COR-L47 (cell line): Measurements from ENCODE around the gene COQ8B.
A peak's percentile ranks its signal among the peaks of the same experiment; 100 is the strongest.

ENCODE experiments used
- DNase-seq: peaks from one replicate; lab custom pipeline; 2025; lab: John Stamatoyannopoulos, UW

Gene COQ8B

GRCh38 chr19:40717880-40718773, 1.4 kb upstream of the COQ8B start:
- no peak for DNase-seq

GRCh38 chr19:40717325-40717879, 716 bp upstream of the COQ8B start:
- DNase-seq: no peak

DNA sequence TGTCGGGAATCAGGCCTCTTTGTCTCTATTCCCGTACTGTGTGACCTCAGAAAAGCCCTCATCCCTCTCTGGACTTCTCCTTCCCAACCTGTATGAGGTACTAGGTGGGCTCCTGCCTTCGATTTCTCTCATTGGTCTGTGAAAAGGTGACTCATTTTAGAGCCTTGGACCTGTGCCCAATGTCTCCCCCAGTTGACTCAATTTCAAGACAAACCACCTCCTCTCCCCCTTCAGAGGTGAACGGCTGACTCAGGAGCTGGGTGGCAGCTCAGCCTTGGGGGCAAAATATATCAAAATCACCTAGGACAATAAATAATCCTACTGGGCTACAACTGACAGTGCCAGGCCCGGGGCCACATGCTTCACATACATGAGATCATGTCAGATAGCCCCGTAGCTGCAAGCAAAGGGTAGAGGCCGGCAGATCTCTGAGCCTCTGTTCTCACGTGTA, 630 bp downstream of the COQ8B start:
- DNase-seq: no peak

- peak; percentile 91 for DNase-seq
These were observed 2.0 kb downstream of the COQ8B start for GRCh38 chr19:40714441-40715299.

DNA sequence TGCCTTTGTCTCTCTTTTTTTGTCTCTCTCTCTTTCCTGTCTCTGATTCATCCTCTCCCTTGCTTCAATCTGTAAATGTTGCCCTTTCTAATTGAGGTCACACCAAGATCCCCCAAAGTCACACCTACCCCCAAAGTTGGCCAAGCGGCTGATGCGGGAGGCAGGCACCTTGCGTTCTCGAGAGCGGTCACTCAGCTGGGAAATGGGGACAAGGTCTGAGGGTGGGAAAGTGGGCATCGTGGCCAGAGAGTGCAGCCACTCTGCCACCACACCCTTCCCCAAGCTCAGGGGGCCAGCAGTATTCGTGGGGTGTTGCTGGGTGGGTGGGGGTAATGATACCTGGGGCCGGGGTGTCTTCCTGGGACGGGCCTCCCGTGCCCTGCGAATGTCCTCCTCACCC, 2.7 kb downstream of the COQ8B start:
- no peak for DNase-seq

- DNase-seq: no peak
These were observed 6.9 kb downstream of the COQ8B start for GRCh38 chr19:40709817-40710216.

DNA sequence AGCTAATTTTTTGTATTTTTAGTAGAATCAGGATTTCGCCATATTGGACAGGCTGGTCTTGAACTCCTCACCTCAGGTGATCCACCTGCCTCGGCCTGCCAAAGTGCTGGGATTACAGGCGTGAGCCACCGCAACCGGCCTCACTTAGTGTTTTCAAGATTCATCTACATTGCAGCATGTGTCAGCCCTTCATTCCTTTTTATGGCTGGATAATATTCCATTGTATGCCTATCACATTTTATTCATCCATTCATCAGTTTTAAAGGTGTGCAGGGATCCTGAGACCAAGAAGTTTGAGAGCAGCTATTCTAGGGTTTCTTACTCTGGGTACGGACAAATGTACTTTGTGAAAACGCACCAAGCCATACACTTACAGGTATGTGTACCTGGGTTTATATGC, 9.1 kb downstream of the COQ8B start:
- no peak for DNase-seq

- DNase-seq: no peak
These were observed 10.6 kb downstream of the COQ8B start for GRCh38 chr19:40705950-40706619.

DNA sequence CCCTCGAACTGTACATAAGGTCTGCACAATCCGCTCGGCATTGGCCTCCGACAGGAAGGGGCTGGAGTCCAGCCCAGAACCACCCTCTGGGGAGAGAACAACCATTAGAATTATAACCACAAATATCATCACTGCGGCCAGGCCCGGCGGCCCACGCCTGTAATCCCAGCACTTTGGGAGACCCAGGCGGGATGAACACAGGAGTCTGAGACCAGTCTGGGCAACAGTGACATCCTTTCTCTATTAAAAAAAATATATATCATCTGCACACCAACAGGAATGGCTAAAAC, 11.4 kb downstream of the COQ8B start:
- no peak for DNase-seq

GRCh38 chr19:40704491-40705361, 12.0 kb downstream of the COQ8B start:
- DNase-seq: no peak

GRCh38 chr19:40703029-40703755, 13.5 kb downstream of the COQ8B start:
- DNase-seq: no peak

DNA sequence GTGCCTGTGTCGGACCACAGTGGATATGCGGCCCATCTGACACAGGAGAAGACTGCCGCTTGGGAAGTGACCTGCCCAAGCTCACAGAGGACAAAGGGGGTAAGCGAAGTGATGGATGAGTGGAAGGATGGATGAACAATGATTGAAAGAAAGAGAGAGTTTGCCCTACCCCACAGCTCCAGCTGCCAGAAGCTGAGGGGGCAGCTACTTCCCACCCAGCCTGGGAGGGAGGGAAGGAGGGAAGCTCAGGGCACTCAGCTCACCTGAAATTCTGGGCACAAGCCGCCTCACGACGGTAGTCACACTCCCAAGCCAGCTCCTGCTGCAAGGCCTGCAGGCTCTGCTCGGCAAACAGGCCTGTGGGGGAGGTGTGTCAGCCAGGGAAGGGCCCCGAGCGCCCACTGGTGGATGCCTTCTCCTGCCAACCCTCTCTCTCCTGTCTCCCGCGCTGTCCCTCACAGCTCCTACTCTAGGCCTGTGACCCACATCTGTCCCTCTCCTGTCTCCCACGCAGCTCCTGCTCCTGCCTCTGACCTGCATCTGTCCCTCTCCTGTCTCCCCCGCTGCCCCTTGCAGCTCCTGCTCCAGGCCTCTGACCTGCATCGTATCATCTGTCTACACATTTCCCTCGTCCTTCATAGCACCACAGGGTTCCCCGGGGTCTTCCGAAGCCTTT, 14.2 kb downstream of the COQ8B start:
- DNase-seq: no peak

- no peak for DNase-seq
These were observed 14.9 kb downstream of the COQ8B start for GRCh38 chr19:40701758-40702157.

DNA sequence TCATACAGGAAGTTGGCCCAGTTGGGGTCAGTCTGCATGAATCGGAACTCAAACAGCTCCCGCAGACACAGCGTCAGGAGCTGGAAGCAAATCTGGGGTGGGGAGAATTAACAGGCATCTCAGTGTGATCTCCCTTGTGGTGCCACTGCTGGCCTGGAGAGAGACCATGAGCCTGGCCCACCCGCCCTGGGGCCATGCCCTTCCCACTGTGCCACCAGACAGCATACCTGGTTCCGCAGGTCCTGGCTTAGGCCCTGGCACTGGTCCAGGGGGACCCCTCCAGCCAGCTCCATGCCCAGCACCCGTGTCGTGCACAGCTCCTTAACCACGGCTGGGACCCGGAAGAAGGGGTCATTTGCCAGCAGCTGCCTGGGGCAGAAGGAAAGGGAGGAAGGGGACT, 16.6 kb downstream of the COQ8B start:
- no peak for DNase-seq

- no peak for DNase-seq
These were observed 19.7 kb downstream of the COQ8B start for GRCh38 chr19:40697007-40697406.

GRCh38 chr19:40695881-40696280, 20.8 kb downstream of the COQ8B start:
- no peak for DNase-seq

- DNase-seq: no peak
These were observed 22.8 kb downstream of the COQ8B start for GRCh38 chr19:40693896-40694295.

GRCh38 chr19:40693150-40693788, 23.4 kb downstream of the COQ8B start:
- DNase-seq: no peak

DNA sequence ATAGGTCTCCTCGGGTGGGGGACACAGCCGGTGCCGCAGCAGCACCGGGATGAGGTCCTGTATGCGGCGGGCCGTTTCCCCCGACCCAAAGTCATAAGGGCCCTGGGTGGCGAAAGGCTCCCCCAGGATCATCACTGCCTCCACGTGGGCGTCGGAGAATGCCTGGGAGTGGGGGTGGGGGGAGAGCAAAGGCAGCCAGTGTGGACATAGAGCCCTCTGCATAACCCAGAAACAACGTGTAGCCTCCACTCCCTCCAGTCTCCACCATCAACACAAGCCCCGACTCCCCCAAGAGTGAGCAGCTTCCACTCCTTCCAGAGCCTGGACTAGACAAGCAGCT, 24.5 kb downstream of the COQ8B start:
- no peak for DNase-seq
